NB4 (cell line): ENCODE data around the gene ACE.

Experiments used
- CTCF ChIP-seq: IDR thresholded peaks from one replicate; pipeline ENCODE4 v1.5.1; 2012; ENCODE audit warnings: low read depth, low read length
- MYC ChIP-seq: IDR thresholded peaks from 2 replicates; pipeline ENCODE4 v1.6.1; 2011; ENCODE audit warnings: low read depth, low read length
- POLR2A ChIP-seq: IDR thresholded peaks from 2 replicates; pipeline ENCODE4 v1.6.1; 2011; ENCODE audit warnings: mild to moderate bottlenecking; ENCODE audit not compliant: insufficient read length; ENCODE audit errors: extremely low read depth
- TF ChIP-seq, protein P1 (sequence below): IDR thresholded peaks from 2 replicates; pipeline ENCODE4 v1.6.1; 2011; ENCODE audit warnings: low read depth, low read length

DNA sequence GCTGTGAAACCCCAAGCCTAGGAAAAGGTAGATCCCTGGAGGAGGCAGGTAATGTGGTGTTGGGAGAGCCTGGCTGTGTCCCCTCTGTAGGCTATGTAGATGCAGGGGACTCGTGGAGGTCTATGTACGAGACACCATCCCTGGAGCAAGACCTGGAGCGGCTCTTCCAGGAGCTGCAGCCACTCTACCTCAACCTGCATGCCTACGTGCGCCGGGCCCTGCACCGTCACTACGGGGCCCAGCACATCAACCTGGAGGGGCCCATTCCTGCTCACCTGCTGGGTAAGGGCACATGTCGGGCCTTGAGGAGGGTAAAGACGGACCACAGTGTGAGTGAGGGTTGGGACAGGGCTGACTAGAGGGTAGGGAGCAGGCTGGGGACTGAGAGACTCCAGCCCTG lies 12.0 kb downstream of the ACE start:
- no peak for TF ChIP-seq CTCF
- no peak for TF ChIP-seq POLR2A
- no peak for TF ChIP-seq MYC
- TF ChIP-seq, protein P1, sequence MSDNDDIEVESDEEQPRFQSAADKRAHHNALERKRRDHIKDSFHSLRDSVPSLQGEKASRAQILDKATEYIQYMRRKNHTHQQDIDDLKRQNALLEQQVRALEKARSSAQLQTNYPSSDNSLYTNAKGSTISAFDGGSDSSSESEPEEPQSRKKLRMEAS = no peak
